ENCODE data around the gene MEIS1. TPM values are rescaled to one million over a fixed set of nuclear protein-coding genes. Genes with fewer than 3 reads are reported as not detected.

MEIS1 gene
- total and polyA plus RNA-seq, 2 donors (not counting 3 experiments of a cell fraction or from before 2014, with no cell fraction given) = 10.0 to 26.5 TPM

DNA sequence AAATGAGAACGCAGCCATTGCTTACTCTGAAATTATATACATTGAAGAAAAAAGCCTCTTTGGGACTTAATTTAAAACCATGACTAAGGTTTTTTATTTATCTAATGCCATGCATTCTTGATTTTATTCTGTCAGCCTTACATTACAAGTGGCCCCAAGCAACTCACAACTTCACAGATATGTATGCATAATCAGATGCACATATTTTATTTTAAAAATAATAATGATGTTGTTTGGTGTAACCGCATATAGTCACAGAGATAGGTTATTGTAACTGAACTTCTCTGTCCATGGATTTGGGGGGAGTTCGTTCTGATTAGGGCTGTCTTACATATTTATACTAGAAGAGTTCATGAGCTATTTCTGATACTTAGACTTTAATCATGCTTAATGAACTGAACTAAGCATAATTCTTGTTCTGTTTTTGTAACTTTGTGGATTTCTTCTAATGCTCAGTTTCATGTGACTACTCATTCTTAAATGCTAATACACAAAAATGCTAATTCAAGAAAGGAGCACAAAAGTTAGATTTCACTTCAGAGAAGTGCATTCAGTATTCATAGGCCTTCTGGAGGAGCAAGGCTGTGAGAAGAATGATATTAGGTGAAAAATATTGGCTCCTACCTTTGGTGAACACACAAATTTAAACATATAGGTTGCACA is 26.2 kb downstream of the MEIS1 start:
- Histone ChIP-seq H3K27ac (ENCODE audit: insufficient read depth, low read depth, low read length) (no peak overlapping the region), H2AFZ (ENCODE audit: low read depth, low read length) (no peak overlapping the region), H3K4me1 (ENCODE audit: control insufficient read depth, extremely low read depth, insufficient read depth, low read length) (no peaks in the 10 kb centered on the region), H3K27me3 (ENCODE audit: control insufficient read depth in 2 of 2, insufficient read depth in 2 of 2, low read length in 2 of 2) (no peaks in the 10 kb centered on the region), H3K4me2 (ENCODE audit: insufficient read depth, low read length) (no peak overlapping the region), H3K9ac (replicated peaks; ENCODE audit: extremely low read depth, insufficient read depth, low read length) (no peak overlapping the region), H3K4me3 (replicated peaks in 1 of 3; ENCODE audit: insufficient read depth in 1 of 3, low read depth in 1 of 3, low read length in 3 of 3) (no peak overlapping the region), H3K79me2 (ENCODE audit: control insufficient read depth, insufficient read depth, low read length) (no peaks in the 10 kb centered on the region), H3K9me1 (replicated peaks; ENCODE audit: control insufficient read depth, extremely low read depth, insufficient read depth, low read length) (no peaks in the 10 kb centered on the region), H3K9me3 (replicated peaks; ENCODE audit: control insufficient read depth, insufficient read depth, low read length) (no peaks in the 10 kb centered on the region), H4K20me1 (replicated peaks; ENCODE audit: control insufficient read depth, extremely low read depth, insufficient read depth, low read length) (no peaks in the 10 kb centered on the region), H3K36me3 (ENCODE audit: control insufficient read depth in 2 of 2, extremely low read depth in 1 of 2, insufficient read depth in 2 of 2, low read length in 2 of 2) (peaks cover 0 to 3% of the 10 kb centered on the region in 2 experiments)
- no TSS peak for BruUV-seq (replicated peaks)
- POLR2A ChIA-PET = no interaction called here
- dilution Hi-C loops (cut with MboI; ENCODE audit: extremely low pct_ligation_motif_present, low sequenced_read_pairs) = no loop called here
- intact Hi-C loops (cut with micrococcal nuclease) = no loop called here
- CTCF ChIA-PET = interaction anchor here (1.0 kb wide), 1 partner anchor 10 kb away, joined by 4 read pairs; no protein-coding TSS in a partner anchor
- no peak for FAIRE-seq
- no peak for DNase-seq (ENCODE audit: low read depth, low spot score)
- TF ChIP-seq POLR2A (IDR thresholded peaks at IDR 0.05; ENCODE audit: low read depth, low read length) (no peak), JUN (IDR thresholded peaks at IDR 0.05; ENCODE audit: borderline replicate concordance, insufficient read depth, insufficient read length, low read depth) (no peak), EZH2 (IDR thresholded peaks at IDR 0.05; ENCODE audit: borderline replicate concordance, low read depth, low read length, severe bottlenecking) (no peak), POLR2AphosphoS5 (IDR thresholded peaks at IDR 0.05; ENCODE audit: insufficient read depth, low read depth, low read length) (no peak), GATA2 (IDR thresholded peaks at IDR 0.05; ENCODE audit: insufficient read depth, insufficient read length, low read depth, low read length) (no peak), MYC (IDR thresholded peaks at IDR 0.05; ENCODE audit: low read depth, low read length) (no peak), FOS (IDR thresholded peaks at IDR 0.05; ENCODE audit: borderline replicate concordance, insufficient read depth, low read length) (no peak)
- TF ChIP-seq, protein P1, sequence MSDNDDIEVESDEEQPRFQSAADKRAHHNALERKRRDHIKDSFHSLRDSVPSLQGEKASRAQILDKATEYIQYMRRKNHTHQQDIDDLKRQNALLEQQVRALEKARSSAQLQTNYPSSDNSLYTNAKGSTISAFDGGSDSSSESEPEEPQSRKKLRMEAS (IDR thresholded peaks at IDR 0.05; ENCODE audit: insufficient read depth, insufficient read length) = no peak
- TF ChIP-seq, protein P2, sequence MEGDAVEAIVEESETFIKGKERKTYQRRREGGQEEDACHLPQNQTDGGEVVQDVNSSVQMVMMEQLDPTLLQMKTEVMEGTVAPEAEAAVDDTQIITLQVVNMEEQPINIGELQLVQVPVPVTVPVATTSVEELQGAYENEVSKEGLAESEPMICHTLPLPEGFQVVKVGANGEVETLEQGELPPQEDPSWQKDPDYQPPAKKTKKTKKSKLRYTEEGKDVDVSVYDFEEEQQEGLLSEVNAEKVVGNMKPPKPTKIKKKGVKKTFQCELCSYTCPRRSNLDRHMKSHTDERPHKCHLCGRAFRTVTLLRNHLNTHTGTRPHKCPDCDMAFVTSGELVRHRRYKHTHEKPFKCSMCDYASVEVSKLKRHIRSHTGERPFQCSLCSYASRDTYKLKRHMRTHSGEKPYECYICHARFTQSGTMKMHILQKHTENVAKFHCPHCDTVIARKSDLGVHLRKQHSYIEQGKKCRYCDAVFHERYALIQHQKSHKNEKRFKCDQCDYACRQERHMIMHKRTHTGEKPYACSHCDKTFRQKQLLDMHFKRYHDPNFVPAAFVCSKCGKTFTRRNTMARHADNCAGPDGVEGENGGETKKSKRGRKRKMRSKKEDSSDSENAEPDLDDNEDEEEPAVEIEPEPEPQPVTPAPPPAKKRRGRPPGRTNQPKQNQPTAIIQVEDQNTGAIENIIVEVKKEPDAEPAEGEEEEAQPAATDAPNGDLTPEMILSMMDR (IDR thresholded peaks at IDR 0.05; ENCODE audit: extremely low read depth in 1 of 2, insufficient read depth in 1 of 2, low read depth in 1 of 2, low read length in 2 of 2) = no peak

All from endothelial cell of umbilical vein (primary cell).